ENCODE data around the gene RYR3. TPM values are rescaled to one million over a fixed set of nuclear protein-coding genes. Genes with fewer than 3 reads are reported as not detected.

RYR3 gene
- total and polyA plus RNA-seq, 2 donors (not counting 1 experiment from before 2014, with no cell fraction given) = 0.17 TPM; not detected in 1

- no peak overlapping the region for H3K4me3 ChIP-seq (replicated peaks in 1 of 4; ENCODE audit: control extremely low read depth in 1 of 4, insufficient read depth in 1 of 4, low read depth in 3 of 4, low read length in 4 of 4)
- no peaks in the 10 kb centered on the region for H3K79me2 ChIP-seq (ENCODE audit: control insufficient read depth, insufficient read depth, low read length)
These were observed 474.6 kb downstream of the RYR3 start for GRCh38 chr15:33785366-33785765.

GRCh38 chr15:33788906-33789540 lies 478.3 kb downstream of the RYR3 start:
- Histone ChIP-seq H2AFZ (ENCODE audit: low read length) (no peak overlapping the region), H3K27me3 (ENCODE audit: control insufficient read depth, insufficient read depth, low read length) (peaks cover 3% of the 10 kb centered on the region), H3K4me2 (ENCODE audit: extremely low read depth, insufficient read depth, low read length) (peak overlapping the region; percentile 25), H3K9me3 (ENCODE audit: control insufficient read depth, insufficient read depth, low read depth, low read length) (no peaks in the 10 kb centered on the region), H3K79me2 (ENCODE audit: control insufficient read depth, insufficient read depth, low read length) (no peaks in the 10 kb centered on the region), H4K20me1 (ENCODE audit: control insufficient read depth, extremely low read depth, insufficient read depth, low read length) (no peaks in the 10 kb centered on the region), H3K36me3 (ENCODE audit: control insufficient read depth, insufficient read depth, low read length) (no peaks in the 10 kb centered on the region), H3K4me3 (replicated peaks in 1 of 4; ENCODE audit: control extremely low read depth in 1 of 4, insufficient read depth in 1 of 4, low read depth in 3 of 4, low read length in 4 of 4) (no peak overlapping the region), H3K27ac (ENCODE audit: insufficient read depth, low read length) (no peak overlapping the region), H3K4me1 (ENCODE audit: control insufficient read depth, extremely low read depth, insufficient read depth, low read length) (no peaks in the 10 kb centered on the region), H3K9ac (ENCODE audit: insufficient read depth, low read length) (no peak overlapping the region)
- DNase-seq (ENCODE audit: low read depth in 2 of 2) = peak; percentile 3 to 24
- TF ChIP-seq CTCF (conservative IDR thresholded peaks at IDR 0.05 in 1 of 2, IDR thresholded peaks at IDR 0.05 in 1 of 2; ENCODE audit: low read depth in 1 of 2, low read length in 2 of 2) = no peak
- no peak for TF ChIP-seq EZH2 (IDR thresholded peaks at IDR 0.05; ENCODE audit: low read length, missing control alignments)

More at GRCh38 chr15:33785366-33785765, 474.6 kb downstream of the RYR3 start:
- no peak for TF ChIP-seq CTCF (conservative IDR thresholded peaks at IDR 0.05 in 1 of 2, IDR thresholded peaks at IDR 0.05 in 1 of 2; ENCODE audit: low read depth in 1 of 2, low read length in 2 of 2)
- no peak for TF ChIP-seq EZH2 (IDR thresholded peaks at IDR 0.05; ENCODE audit: low read length, missing control alignments)
- Histone ChIP-seq H4K20me1 (ENCODE audit: control insufficient read depth, extremely low read depth, insufficient read depth, low read length) (no peaks in the 10 kb centered on the region), H3K9me3 (ENCODE audit: control insufficient read depth, insufficient read depth, low read depth, low read length) (no peaks in the 10 kb centered on the region), H2AFZ (ENCODE audit: low read length) (no peak overlapping the region), H3K4me1 (ENCODE audit: control insufficient read depth, extremely low read depth, insufficient read depth, low read length) (no peaks in the 10 kb centered on the region), H3K27ac (ENCODE audit: insufficient read depth, low read length) (no peak overlapping the region), H3K9ac (ENCODE audit: insufficient read depth, low read length) (no peak overlapping the region), H3K4me2 (ENCODE audit: extremely low read depth, insufficient read depth, low read length) (no peak overlapping the region), H3K27me3 (ENCODE audit: control insufficient read depth, insufficient read depth, low read length) (no peaks in the 10 kb centered on the region), H3K36me3 (ENCODE audit: control insufficient read depth, insufficient read depth, low read length) (no peaks in the 10 kb centered on the region)
- DNase-seq (ENCODE audit: low read depth in 2 of 2) = no peak

GRCh38 chr15:33794453-33794852 lies 483.7 kb downstream of the RYR3 start:
- no peak for DNase-seq (ENCODE audit: low read depth in 2 of 2)
- no peak overlapping the region for H2AFZ ChIP-seq (ENCODE audit: low read length)
- no peaks in the 10 kb centered on the region for H4K20me1 ChIP-seq (ENCODE audit: control insufficient read depth, extremely low read depth, insufficient read depth, low read length)
- no peaks in the 10 kb centered on the region for H3K79me2 ChIP-seq (ENCODE audit: control insufficient read depth, insufficient read depth, low read length)
- H3K4me1 ChIP-seq (ENCODE audit: control insufficient read depth, extremely low read depth, insufficient read depth, low read length) = no peaks in the 10 kb centered on the region
- no peak overlapping the region for H3K27ac ChIP-seq (ENCODE audit: insufficient read depth, low read length)
- H3K9me3 ChIP-seq (ENCODE audit: control insufficient read depth, insufficient read depth, low read depth, low read length) = no peaks in the 10 kb centered on the region
- TF ChIP-seq CTCF (conservative IDR thresholded peaks at IDR 0.05 in 1 of 2, IDR thresholded peaks at IDR 0.05 in 1 of 2; ENCODE audit: low read depth in 1 of 2, low read length in 2 of 2) (no peak), EZH2 (IDR thresholded peaks at IDR 0.05; ENCODE audit: low read length, missing control alignments) (no peak)
- H3K27me3 ChIP-seq (ENCODE audit: control insufficient read depth, insufficient read depth, low read length) = peaks cover 3% of the 10 kb centered on the region
- H3K36me3 ChIP-seq (ENCODE audit: control insufficient read depth, insufficient read depth, low read length) = no peaks in the 10 kb centered on the region
- H3K4me3 ChIP-seq (replicated peaks in 1 of 4; ENCODE audit: control extremely low read depth in 1 of 4, insufficient read depth in 1 of 4, low read depth in 3 of 4, low read length in 4 of 4) = no peak overlapping the region
- no peak overlapping the region for H3K9ac ChIP-seq (ENCODE audit: insufficient read depth, low read length)
- H3K4me2 ChIP-seq (ENCODE audit: extremely low read depth, insufficient read depth, low read length) = no peak overlapping the region
